Measurements from ENCODE around the gene ZNF565. TPM values are rescaled to one million over a fixed set of nuclear protein-coding genes. Genes with fewer than 3 reads are reported as not detected.

The ZNF565 gene
- total and polyA plus RNA-seq, 2 of the 13 experiments (the other 11 are each of a cell fraction or from before 2014, with no cell fraction given) = 1.8 to 5.2 TPM

DNA sequence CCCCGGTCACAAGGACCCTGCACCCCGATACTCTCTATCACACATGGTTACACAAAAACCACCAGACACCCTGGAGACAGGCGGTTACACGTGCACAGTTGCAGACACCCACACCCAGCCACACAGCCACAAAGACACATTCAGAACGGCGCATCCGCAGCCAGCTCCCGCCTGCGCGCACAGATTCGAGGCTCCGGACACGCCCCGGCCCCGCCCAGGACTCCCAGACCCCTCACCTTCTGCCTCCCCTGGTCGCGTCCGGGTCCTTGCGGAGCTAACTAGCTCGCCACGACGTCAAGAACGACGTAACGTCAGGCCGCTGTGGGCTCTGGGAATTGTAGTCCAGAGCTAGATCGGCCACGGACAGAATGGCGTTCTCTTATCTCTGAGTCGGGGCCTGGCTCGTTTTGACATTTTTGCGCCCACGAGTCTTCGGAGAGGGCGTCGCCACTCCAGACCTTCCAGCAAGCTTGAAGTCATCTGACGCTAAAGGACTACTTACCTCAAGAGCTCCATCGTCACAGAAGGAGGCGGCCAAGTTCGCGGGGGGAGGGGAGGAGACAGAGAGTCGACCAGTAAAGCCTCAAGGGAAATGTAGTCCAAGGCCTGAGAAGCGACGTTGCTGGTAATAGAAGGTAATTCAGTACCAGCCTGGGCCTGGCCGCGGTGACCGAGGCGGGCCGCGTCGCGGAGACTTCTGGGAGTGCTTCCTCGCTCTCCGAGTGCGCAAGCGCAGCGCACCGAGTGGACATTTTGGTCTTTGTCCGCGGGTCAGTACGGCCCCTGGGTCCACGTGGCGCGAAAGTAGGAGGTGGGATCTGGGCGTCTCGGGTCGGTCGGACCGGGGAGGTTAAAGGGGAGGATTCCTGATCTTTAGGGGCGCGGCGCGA, at the start of gene ZNF565, which contains the start of gene ZNF146 (continued):
- TF ChIP-seq, protein P1, sequence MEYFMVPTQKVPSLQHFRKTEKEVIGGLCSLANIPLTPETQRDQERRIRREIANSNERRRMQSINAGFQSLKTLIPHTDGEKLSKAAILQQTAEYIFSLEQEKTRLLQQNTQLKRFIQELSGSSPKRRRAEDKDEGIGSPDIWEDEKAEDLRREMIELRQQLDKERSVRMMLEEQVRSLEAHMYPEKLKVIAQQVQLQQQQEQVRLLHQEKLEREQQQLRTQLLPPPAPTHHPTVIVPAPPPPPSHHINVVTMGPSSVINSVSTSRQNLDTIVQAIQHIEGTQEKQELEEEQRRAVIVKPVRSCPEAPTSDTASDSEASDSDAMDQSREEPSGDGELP (IDR thresholded peaks at IDR 0.05; ENCODE audit: borderline replicate concordance, low read depth) = peak; percentile 12; the same call in 1 of the 2 replicates
- TF ChIP-seq ZNF782 (CRISPR knock-in tag; IDR thresholded peaks at IDR 0.05; ENCODE audit: borderline replicate concordance) = no peak
- peak; percentile 71 for TF ChIP-seq ERF (CRISPR knock-in tag; IDR thresholded peaks at IDR 0.05)
- peak; percentile 95; the same call in 1 of the 2 replicates for TF ChIP-seq KLF12 (CRISPR knock-in tag; IDR thresholded peaks at IDR 0.05; ENCODE audit: borderline replicate concordance)
- TF ChIP-seq ZNF30 (CRISPR knock-in tag; IDR thresholded peaks at IDR 0.05) = no peak; the same call in 1 of the 2 replicates
- TF ChIP-seq, protein P2, sequence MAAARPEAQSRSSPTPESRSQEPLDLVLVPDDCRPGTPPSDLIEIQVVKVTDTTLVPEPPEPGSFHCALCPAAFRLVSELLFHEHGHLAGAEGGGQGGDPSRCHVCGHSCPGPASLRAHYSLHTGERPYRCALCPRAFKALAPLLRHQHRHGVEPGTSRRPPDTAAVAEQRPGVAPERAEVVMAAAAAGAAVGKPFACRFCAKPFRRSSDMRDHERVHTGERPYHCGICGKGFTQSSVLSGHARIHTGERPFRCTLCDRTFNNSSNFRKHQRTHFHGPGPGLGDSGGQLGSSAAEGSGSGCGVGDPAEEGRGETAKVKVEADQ (CRISPR knock-in tag; IDR thresholded peaks at IDR 0.05; ENCODE audit: borderline replicate concordance) = peak; percentile 44; the same call in 1 of the 2 replicates
- TF ChIP-seq MYC (CRISPR knock-in tag; IDR thresholded peaks at IDR 0.05; ENCODE audit: borderline replicate concordance) = peak; percentile 99
- TF ChIP-seq GTF2F1 (IDR thresholded peaks at IDR 0.05; ENCODE audit: low read length) = no peak
- TF ChIP-seq KAT8 (CRISPR knock-in tag; IDR thresholded peaks at IDR 0.05) = peak; percentile 73
- TF ChIP-seq ZNF138 (CRISPR knock-in tag; IDR thresholded peaks at IDR 0.05; ENCODE audit: low read depth) = peak; percentile 90; the same call in 1 of the 2 replicates
- TF ChIP-seq, protein P3, sequence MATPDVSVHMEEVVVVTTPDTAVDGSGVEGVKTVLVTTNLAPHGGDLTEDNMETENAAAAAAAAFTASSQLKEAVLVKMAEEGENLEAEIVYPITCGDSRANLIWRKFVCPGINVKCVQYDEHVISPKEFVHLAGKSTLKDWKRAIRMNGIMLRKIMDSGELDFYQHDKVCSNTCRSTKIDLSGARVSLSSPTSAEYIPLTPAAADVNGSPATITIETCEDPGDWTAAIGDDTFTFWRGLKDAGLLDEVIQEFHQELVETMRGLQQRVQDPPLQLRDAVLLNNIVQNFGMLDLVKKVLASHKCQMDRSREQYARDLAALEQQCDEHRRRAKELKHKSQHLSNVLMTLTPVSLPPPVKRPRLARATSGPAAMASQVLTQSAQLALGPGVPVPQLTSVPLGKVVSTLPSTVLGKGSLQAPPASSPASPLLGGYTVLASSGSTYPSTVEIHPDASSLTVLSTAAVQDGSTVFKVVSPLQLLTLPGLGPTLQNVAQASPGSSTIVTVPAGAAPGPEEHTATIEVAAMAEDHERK (CRISPR knock-in tag; IDR thresholded peaks at IDR 0.05; ENCODE audit: low read depth) = peak; percentile 98
- peak; percentile 27; the same call in 1 of the 2 replicates for TF ChIP-seq ZKSCAN1 (IDR thresholded peaks at IDR 0.05; ENCODE audit: low read length)
- TF ChIP-seq, protein P4, sequence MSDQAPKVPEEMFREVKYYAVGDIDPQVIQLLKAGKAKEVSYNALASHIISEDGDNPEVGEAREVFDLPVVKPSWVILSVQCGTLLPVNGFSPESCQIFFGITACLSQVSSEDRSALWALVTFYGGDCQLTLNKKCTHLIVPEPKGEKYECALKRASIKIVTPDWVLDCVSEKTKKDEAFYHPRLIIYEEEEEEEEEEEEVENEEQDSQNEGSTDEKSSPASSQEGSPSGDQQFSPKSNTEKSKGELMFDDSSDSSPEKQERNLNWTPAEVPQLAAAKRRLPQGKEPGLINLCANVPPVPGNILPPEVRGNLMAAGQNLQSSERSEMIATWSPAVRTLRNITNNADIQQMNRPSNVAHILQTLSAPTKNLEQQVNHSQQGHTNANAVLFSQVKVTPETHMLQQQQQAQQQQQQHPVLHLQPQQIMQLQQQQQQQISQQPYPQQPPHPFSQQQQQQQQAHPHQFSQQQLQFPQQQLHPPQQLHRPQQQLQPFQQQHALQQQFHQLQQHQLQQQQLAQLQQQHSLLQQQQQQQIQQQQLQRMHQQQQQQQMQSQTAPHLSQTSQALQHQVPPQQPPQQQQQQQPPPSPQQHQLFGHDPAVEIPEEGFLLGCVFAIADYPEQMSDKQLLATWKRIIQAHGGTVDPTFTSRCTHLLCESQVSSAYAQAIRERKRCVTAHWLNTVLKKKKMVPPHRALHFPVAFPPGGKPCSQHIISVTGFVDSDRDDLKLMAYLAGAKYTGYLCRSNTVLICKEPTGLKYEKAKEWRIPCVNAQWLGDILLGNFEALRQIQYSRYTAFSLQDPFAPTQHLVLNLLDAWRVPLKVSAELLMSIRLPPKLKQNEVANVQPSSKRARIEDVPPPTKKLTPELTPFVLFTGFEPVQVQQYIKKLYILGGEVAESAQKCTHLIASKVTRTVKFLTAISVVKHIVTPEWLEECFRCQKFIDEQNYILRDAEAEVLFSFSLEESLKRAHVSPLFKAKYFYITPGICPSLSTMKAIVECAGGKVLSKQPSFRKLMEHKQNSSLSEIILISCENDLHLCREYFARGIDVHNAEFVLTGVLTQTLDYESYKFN (CRISPR knock-in tag; conservative IDR thresholded peaks at IDR 0.05) = peak; percentile 69
- TF ChIP-seq RCOR2 (CRISPR knock-in tag; IDR thresholded peaks at IDR 0.05) = no peak
- peak; percentile 96 for TF ChIP-seq ATF1 (CRISPR knock-in tag; IDR thresholded peaks at IDR 0.05)
- TF ChIP-seq KDM1A (CRISPR knock-in tag; IDR thresholded peaks at IDR 0.05) = no peak
- TF ChIP-seq CENPT (CRISPR knock-in tag; IDR thresholded peaks at IDR 0.05; ENCODE audit: low read depth) = no peak
- TF ChIP-seq ZNF605 (CRISPR knock-in tag; IDR thresholded peaks at IDR 0.05) = peak; percentile 82
- TF ChIP-seq ZFP36L1 (CRISPR knock-in tag; IDR thresholded peaks at IDR 0.05) = 0 out of 2 replicates have a peak, but pooled peaks have one; percentile 66
- no peak for TF ChIP-seq IKZF4 (CRISPR knock-in tag; IDR thresholded peaks at IDR 0.05; ENCODE audit: borderline replicate concordance, low read depth, not compliant biosample characterization)
- no peak for TF ChIP-seq ZNF260 (CRISPR knock-in tag; IDR thresholded peaks at IDR 0.05; ENCODE audit: borderline replicate concordance, low read depth)
- TF ChIP-seq PAF1 (CRISPR knock-in tag; IDR thresholded peaks at IDR 0.05) = no peak
- TF ChIP-seq KLF16 (CRISPR knock-in tag; IDR thresholded peaks at IDR 0.05) = no peak; a peak in 1 of 4 replicates

All from HepG2 (cell line).